GM12878 (cell line): Measurements from ENCODE around the gene IL34. TPM values are rescaled to one million over a fixed set of nuclear protein-coding genes. Genes with fewer than 3 reads are reported as not detected.

Experiments
- ATAC-seq: fragments of 200-7000 bp; cut with Tn5 transposase; 3 replicates; pipeline ENCODE4 v1.9.1; 2020; ENCODE audit warnings: mild to moderate bottlenecking, moderate library complexity
- BruUV-seq: library from RNA; stranded (reverse); fragments of 400-500 nt; replicated peaks from 2 replicates; lab custom pipeline; 2021; lab: Mats Ljungman, UMichigan
- CTCF ChIA-PET: fragments of 300-600 bp; sonication (Branson Sonifier 250); formaldehyde crosslinking; extraction: SDS; loops from one replicate; lab custom pipeline; 2021; ENCODE audit warnings: inconsistent platforms; lab: Yijun Ruan, JAX
- POLR2A ChIA-PET: fragments of 350-600 bp; formaldehyde crosslinking; extraction: SDS; loops from one replicate; lab custom pipeline; 2021; ENCODE audit warnings: inconsistent platforms; lab: Charles Lee
- RAD21 ChIA-PET: fragments of 300-600 bp; sonication (Branson Sonifier 250); formaldehyde crosslinking; loops from one replicate; lab custom pipeline; 2023; ENCODE audit warnings: antibody characterized with exemption; ENCODE audit not compliant: unreplicated experiment; lab: Charles Lee
- SMC1A ChIA-PET: fragments of 300-600 bp; sonication (Branson Sonifier 250); formaldehyde crosslinking; loops from one replicate; lab custom pipeline; 2023; ENCODE audit not compliant: unreplicated experiment, uncharacterized antibody; lab: Charles Lee
- DNase-seq: peaks from one replicate; pipeline ENCODE4 v3.0.0-alpha.2; 2011; ENCODE audit warnings: low read depth, low spot score
- FAIRE-seq: peaks from 3 replicates; lab custom pipeline; 2011; peaks lifted over from hg19 to GRCh38; lab: Jason Lieb, UNC
- H2AFZ ChIP-seq: 2 replicates; pipeline ENCODE4 v1.6.0; 2011; ENCODE audit warnings: low read depth, low read length, control low read depth; ENCODE audit not compliant: control insufficient read depth
- H3K27ac ChIP-seq: 2 replicates; pipeline ENCODE4 v1.5.1; 2011; ENCODE audit warnings: control low read depth; ENCODE audit not compliant: control insufficient read depth, insufficient read depth
- H3K27me3 ChIP-seq, 2 experiments: replicated peaks in 1 of 2; 2 replicates each; pipeline versions ENCODE4 v1.6.0 to v1.6.1; 2011; ENCODE audit warnings: low read length in 1 of 2; ENCODE audit not compliant: control insufficient read depth in 2 of 2, insufficient read depth in 2 of 2
- H3K36me3 ChIP-seq, 2 experiments: 2 replicates each; pipeline ENCODE4 v1.5.1; 2011; ENCODE audit warnings: low read length in 1 of 2; ENCODE audit not compliant: control insufficient read depth in 2 of 2, insufficient read depth in 2 of 2
- H3K4me1 ChIP-seq: 2 replicates; pipeline ENCODE4 v1.6.1; 2011; ENCODE audit warnings: mild to moderate bottlenecking, low read length, moderate library complexity, mixed read lengths; ENCODE audit not compliant: control insufficient read depth, insufficient read depth
- H3K4me2 ChIP-seq: 2 replicates; pipeline ENCODE4 v1.6.0; 2011; ENCODE audit warnings: control low read depth; ENCODE audit not compliant: control insufficient read depth, insufficient read depth
- H3K4me3 ChIP-seq: fragments of 200-600 bp; sonication (generic); 2 replicates; pipeline ENCODE4 v1.5.1; 2016
- H3K79me2 ChIP-seq: 2 replicates; pipeline ENCODE4 v1.6.0; 2011; ENCODE audit warnings: low read length; ENCODE audit not compliant: control insufficient read depth, insufficient read depth
- H3K9ac ChIP-seq: 2 replicates; pipeline ENCODE4 v1.8.0; 2011; ENCODE audit warnings: low read length, control low read depth, mixed read lengths; ENCODE audit not compliant: control insufficient read depth, insufficient read depth
- H3K9me3 ChIP-seq: replicated peaks from 3 replicates; pipeline ENCODE4 v1.5.1; 2011; ENCODE audit warnings: mild to moderate bottlenecking, low read length; ENCODE audit not compliant: control insufficient read depth, insufficient read depth
- H4K20me1 ChIP-seq: 2 replicates; pipeline ENCODE4 v1.6.0; 2011; ENCODE audit not compliant: control insufficient read depth, insufficient read depth
- CBX3 ChIP-seq: fragments of 200-600 bp; sonication (generic); IDR thresholded peaks from 2 replicates; pipeline ENCODE4 v1.6.1; 2016; ENCODE audit warnings: low read depth, borderline replicate concordance
- CBX5 ChIP-seq: sonication (generic); IDR thresholded peaks from 2 replicates; pipeline ENCODE4 v1.6.1; 2016; ENCODE audit warnings: low read depth, moderate library complexity, mild to moderate bottlenecking, inconsistent platforms
- MXI1 ChIP-seq: fragments of 150-350 bp; IDR thresholded peaks from 2 replicates; pipeline ENCODE4 v1.6.1; 2011; ENCODE audit warnings: low read depth, mild to moderate bottlenecking, inconsistent platforms, low read length, improper control_type of control experiment
- PRDM15 ChIP-seq: fragments of 450-650 bp; formaldehyde crosslinking; IDR thresholded peaks from 2 replicates; pipeline ENCODE4 v1.4.0; 2020; ENCODE audit warnings: mild to moderate bottlenecking, moderate library complexity
- SUPT20H ChIP-seq: IDR thresholded peaks from 2 replicates; pipeline ENCODE4 v1.6.1; 2011; ENCODE audit warnings: low read depth, mild to moderate bottlenecking, low read length, moderate library complexity, borderline replicate concordance; ENCODE audit not compliant: control insufficient read depth
- WRNIP1 ChIP-seq: IDR thresholded peaks from 2 replicates; pipeline ENCODE4 v1.6.1; 2011; ENCODE audit warnings: low read depth, low read length, improper control_type of control experiment, borderline replicate concordance
- ZNF384 ChIP-seq: IDR thresholded peaks from 2 replicates; pipeline ENCODE4 v1.6.1; 2012; ENCODE audit warnings: low read depth, mild to moderate bottlenecking, low read length, improper control_type of control experiment, borderline replicate concordance
- ZNF622 ChIP-seq: fragments of 450-650 bp; IDR thresholded peaks from 2 replicates; pipeline ENCODE4 v1.6.1; 2017; ENCODE audit warnings: mild to moderate bottlenecking, inconsistent platforms
- ZSCAN29 ChIP-seq: fragments of 450-650 bp; IDR thresholded peaks from 2 replicates; pipeline ENCODE4 v1.6.1; 2017; ENCODE audit warnings: mild to moderate bottlenecking, moderate library complexity
- WGBS: methylation state at CpG from one replicate; pipeline ENCODE4 v1.1.6; 2016; ENCODE audit warnings: low lambda C conversion rate; ENCODE audit not compliant: insufficient replicate concordance, insufficient coverage; ENCODE audit errors: missing lambda C conversion rate; 5-methylcytosine and 5-hydroxymethylcytosine counted together
- in situ Hi-C: fragments of 300-500 bp; cut with MboI; formaldehyde crosslinking; loops from 9 replicates; pipeline ENCODE4 v1.14.3; 2018; ENCODE audit warnings: mixed read lengths
- intact Hi-C: fragments of 100-400 bp; cut with micrococcal nuclease; formaldehyde crosslinking; loops from one replicate; pipeline ENCODE4 v1.14.2; 2022; ENCODE audit not compliant: unreplicated experiment
- polyA plus RNA-seq, 11 experiments: library from polyadenylated mRNA; depleted of rRNA in 4 of 11; unstranded in 6 of 11; stranded (reverse) in 5 of 11; fragments of >200 nt; fragmentation: Nextera tagmentation in 4 of 11; fragmentation: Illumina TruSeq in 1 of 11; extraction: Ambion mirVana in 4 of 11; extraction: Trizol in 1 of 11; gene quantifications; 1 replicate in 1 of 11; 2 replicates in 10 of 11; pipeline versions ENCODE4 v1.2.1 to v1.2.3, GENCODE V29; 2011 to 2016; ENCODE audit warnings: inconsistent platforms in 2 of 11, missing spikeins in 2 of 11, low read depth in 1 of 11
- total RNA-seq, 4 experiments: library from RNA; depleted of rRNA in 3 of 4; stranded (reverse); fragments of >200 nt in 3 of 4; fragmentation: Illumina TruSeq in 1 of 4; extraction: Trizol in 1 of 4; gene quantifications; 2 replicates each; pipeline versions ENCODE4 v1.2.1 to v1.2.3, GENCODE V29; 2013 to 2021
- TF ChIP-seq, protein P1 (sequence below): fragments of 450-650 bp; IDR thresholded peaks from 2 replicates; pipeline ENCODE4 v1.6.1; 2017; ENCODE audit warnings: mild to moderate bottlenecking

IL34 gene
- total and polyA plus RNA-seq, 10 of the 15 experiments (the other 5 are each of a cell fraction or from before 2014, with no cell fraction given): 0.27 to 0.40 TPM; not detected in 8

DNA sequence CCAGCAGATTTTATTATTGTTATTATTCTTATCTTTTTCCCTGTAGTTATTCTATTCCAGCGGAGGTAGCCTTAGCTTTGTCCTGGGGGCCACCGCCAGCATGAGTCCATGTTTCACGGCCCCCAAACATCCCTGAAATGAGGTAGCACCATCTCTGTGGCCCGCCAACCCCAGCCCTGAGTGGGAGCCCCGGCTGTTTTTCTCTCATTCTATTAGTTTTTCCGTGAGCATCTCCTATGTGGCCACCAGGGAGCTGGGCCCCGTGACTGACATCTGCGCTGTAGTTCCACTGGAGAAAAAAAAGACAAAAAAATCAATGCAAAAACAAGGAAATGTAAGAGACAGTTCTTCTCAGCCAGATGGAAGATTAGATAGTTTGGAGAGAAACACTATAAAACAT, 43.5 kb upstream of the IL34 start:
- H3K4me1 ChIP-seq: no peaks in the 10 kb centered on the region
- no peak for TF ChIP-seq CBX5
- no peak for TF ChIP-seq SUPT20H
- no peak for TF ChIP-seq MXI1
- TF ChIP-seq CBX3: no peak
- no peak for TF ChIP-seq ZNF622
- FAIRE-seq (no peak), DNase-seq (no peak), ATAC-seq (no peak)
- ChIA-PET SMC1A (no interaction called here), RAD21 (no interaction called here), CTCF (interaction anchor here (0.6 kb wide), 1 partner anchor 32 kb away, joined by 3 read pairs; no protein-coding TSS in a partner anchor), POLR2A (interaction anchor here (1.0 kb wide), 1 partner anchor 9 kb away, joined by 3 read pairs; no protein-coding TSS in a partner anchor)
- H2AFZ ChIP-seq: no peak overlapping the region
- WGBS: 43% methylated on average over 8 of the region's 8 CpGs
- H4K20me1 ChIP-seq: no peaks in the 10 kb centered on the region
- in situ Hi-C loops (no loop called here), intact Hi-C loops (no loop called here)
- H3K36me3 ChIP-seq: no peaks in the 10 kb centered on the region
- H3K4me3 ChIP-seq: no peak overlapping the region
- no peaks in the 10 kb centered on the region for H3K9me3 ChIP-seq
- no TSS peak for BruUV-seq
- H3K27ac ChIP-seq: no peak overlapping the region
- H3K4me2 ChIP-seq: no peak overlapping the region
- no peaks in the 10 kb centered on the region for H3K79me2 ChIP-seq
- no peak overlapping the region for H3K9ac ChIP-seq
- peaks cover 0 to 1% of the 10 kb centered on the region in 2 experiments; a peak in 2 of 4 replicates for H3K27me3 ChIP-seq

DNA sequence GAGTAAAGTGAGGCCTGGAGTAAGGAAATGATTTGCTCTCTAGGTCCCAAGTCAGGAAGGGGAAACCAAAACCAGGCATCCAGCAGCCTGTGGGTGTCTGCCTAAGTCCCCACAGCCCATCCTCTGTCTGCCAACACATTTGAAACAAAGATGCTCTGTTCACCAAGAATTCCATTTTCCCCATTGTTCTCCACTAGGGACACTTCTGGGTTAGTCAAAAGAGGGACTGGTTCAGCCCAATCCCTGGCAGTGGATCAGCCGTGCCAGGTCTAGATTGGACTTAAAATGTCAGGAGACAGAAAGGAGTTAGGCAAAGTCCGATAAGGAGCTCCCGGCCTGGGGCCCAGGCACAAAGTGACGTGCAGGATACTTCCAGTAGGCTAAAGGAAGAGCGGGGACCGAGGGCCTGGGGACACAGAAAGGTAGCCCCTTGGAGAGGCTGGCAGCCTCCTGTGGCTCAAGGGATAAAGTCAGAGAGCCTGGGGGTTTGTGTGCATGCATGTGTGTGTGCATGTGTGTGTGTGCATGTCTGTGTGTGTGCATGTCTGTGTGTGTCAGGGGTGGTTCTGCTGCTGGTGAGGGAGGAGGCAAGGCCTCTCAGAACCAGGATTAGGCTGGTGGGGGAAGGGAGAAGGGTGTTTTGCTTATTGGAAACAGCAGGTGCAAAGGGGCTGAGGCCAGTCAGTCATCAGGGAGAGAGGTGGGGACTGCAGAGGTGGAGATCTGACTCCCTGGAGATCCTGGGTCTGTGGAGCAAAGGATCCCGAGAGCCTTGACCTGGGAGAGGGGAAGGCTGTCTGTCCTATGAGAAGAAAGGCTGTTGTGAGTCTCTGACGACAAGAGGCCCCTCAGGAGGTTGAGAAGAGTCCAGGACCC, 41.7 kb upstream of the IL34 start:
- FAIRE-seq (no peak), DNase-seq (no peak), ATAC-seq (no peak)
- CTCF ChIA-PET: no interaction called here
- Histone ChIP-seq H4K20me1 (no peaks in the 10 kb centered on the region), H3K9me3 (no peaks in the 10 kb centered on the region), H3K27ac (no peak overlapping the region), H3K4me3 (no peak overlapping the region), H3K36me3 (no peaks in the 10 kb centered on the region), H3K79me2 (no peaks in the 10 kb centered on the region), H3K9ac (no peak overlapping the region), H3K4me2 (no peak overlapping the region), H2AFZ (no peak overlapping the region), H3K4me1 (no peaks in the 10 kb centered on the region), H3K27me3 (peaks cover 0 to 1% of the 10 kb centered on the region in 2 experiments; a peak in 2 of 4 replicates)
- intact Hi-C loops (no loop called here), in situ Hi-C loops (no loop called here)
- no TSS peak for BruUV-seq
- SMC1A ChIA-PET: no interaction called here
- RAD21 ChIA-PET: no interaction called here
- WGBS: 37% methylated on average over 8 of the region's 8 CpGs
- POLR2A ChIA-PET: no interaction called here
- TF ChIP-seq ZSCAN29: no peak
- no peak for TF ChIP-seq ZNF384
- TF ChIP-seq CBX3: no peak
- TF ChIP-seq, protein P1, sequence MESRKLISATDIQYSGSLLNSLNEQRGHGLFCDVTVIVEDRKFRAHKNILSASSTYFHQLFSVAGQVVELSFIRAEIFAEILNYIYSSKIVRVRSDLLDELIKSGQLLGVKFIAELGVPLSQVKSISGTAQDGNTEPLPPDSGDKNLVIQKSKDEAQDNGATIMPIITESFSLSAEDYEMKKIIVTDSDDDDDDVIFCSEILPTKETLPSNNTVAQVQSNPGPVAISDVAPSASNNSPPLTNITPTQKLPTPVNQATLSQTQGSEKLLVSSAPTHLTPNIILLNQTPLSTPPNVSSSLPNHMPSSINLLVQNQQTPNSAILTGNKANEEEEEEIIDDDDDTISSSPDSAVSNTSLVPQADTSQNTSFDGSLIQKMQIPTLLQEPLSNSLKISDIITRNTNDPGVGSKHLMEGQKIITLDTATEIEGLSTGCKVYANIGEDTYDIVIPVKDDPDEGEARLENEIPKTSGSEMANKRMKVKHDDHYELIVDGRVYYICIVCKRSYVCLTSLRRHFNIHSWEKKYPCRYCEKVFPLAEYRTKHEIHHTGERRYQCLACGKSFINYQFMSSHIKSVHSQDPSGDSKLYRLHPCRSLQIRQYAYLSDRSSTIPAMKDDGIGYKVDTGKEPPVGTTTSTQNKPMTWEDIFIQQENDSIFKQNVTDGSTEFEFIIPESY: no peak
- TF ChIP-seq PRDM15 (CRISPR knock-in tag): no peak
- no peak for TF ChIP-seq WRNIP1
